Endothelial cell of umbilical vein (primary cell): ENCODE results near the gene PSMB7. TPM values are rescaled to one million over a fixed set of nuclear protein-coding genes. Genes with fewer than 3 reads are reported as not detected.

Experiments
- BruUV-seq: library from RNA; stranded (reverse); fragments of 400-500 nt; replicated peaks from 2 replicates; lab custom pipeline; 2021; lab: Mats Ljungman, UMichigan
- CTCF ChIA-PET: fragments of 300-600, 350-600 bp; sonication (Branson Sonifier 250); formaldehyde crosslinking; loops from one replicate; lab custom pipeline; 2021; ENCODE audit warnings: antibody characterized with exemption, inconsistent platforms; lab: Charles Lee
- POLR2A ChIA-PET: fragments of 300-600, 350-600 bp; sonication (Branson Sonifier 250); formaldehyde crosslinking; loops from one replicate; lab custom pipeline; 2021; ENCODE audit warnings: antibody characterized with exemption, inconsistent platforms; lab: Charles Lee
- DNase-seq: peaks from one replicate; pipeline ENCODE4 v3.0.0-alpha.2; 2011; ENCODE audit warnings: low read depth, low spot score
- FAIRE-seq: peaks from 2 replicates; lab custom pipeline; 2011; peaks lifted over from hg19 to GRCh38; lab: Jason Lieb, UNC
- H2AFZ ChIP-seq: 2 replicates; pipeline ENCODE4 v1.6.0; 2012; ENCODE audit warnings: low read depth, low read length, control low read depth, inconsistent platforms
- H3K27ac ChIP-seq: 2 replicates; pipeline ENCODE4 v1.5.1; 2011; ENCODE audit warnings: low read depth, mild to moderate bottlenecking, control low read depth, low read length, moderate library complexity; ENCODE audit not compliant: insufficient read depth
- H3K27me3 ChIP-seq, 2 experiments: 2 replicates each; pipeline versions ENCODE4 v1.6.0 to v1.6.1; 2011; ENCODE audit warnings: low read length in 2 of 2, mixed read lengths in 1 of 2; ENCODE audit not compliant: control insufficient read depth in 2 of 2, insufficient read depth in 2 of 2
- H3K36me3 ChIP-seq, 2 experiments: 2 replicates in 1 of 2; 3 replicates in 1 of 2; pipeline ENCODE4 v1.5.1; 2011; ENCODE audit warnings: low read length in 2 of 2, mild to moderate bottlenecking in 1 of 2, moderate library complexity in 1 of 2; ENCODE audit not compliant: control insufficient read depth in 2 of 2, insufficient read depth in 2 of 2; ENCODE audit errors: extremely low read depth in 1 of 2
- H3K4me1 ChIP-seq: 3 replicates; pipeline ENCODE4 v1.5.1; 2011; ENCODE audit warnings: mild to moderate bottlenecking, low read length; ENCODE audit not compliant: control insufficient read depth, insufficient read depth; ENCODE audit errors: extremely low read depth
- H3K4me2 ChIP-seq: 2 replicates; pipeline ENCODE4 v1.6.1; 2011; ENCODE audit warnings: low read length, control low read depth, mixed read lengths; ENCODE audit not compliant: insufficient read depth
- H3K4me3 ChIP-seq, 3 experiments: fragments of 200-600 bp in 1 of 3; sonication (generic), shearing (Covaris generic) in 1 of 3; replicated peaks in 1 of 3; 2 replicates each; pipeline ENCODE4 v1.5.1; 2011 to 2016; ENCODE audit warnings: control low read depth in 3 of 3, low read length in 3 of 3, mild to moderate bottlenecking in 2 of 3, inconsistent platforms in 1 of 3, low read depth in 1 of 3, moderate library complexity in 1 of 3; ENCODE audit not compliant: insufficient read depth in 1 of 3
- H3K79me2 ChIP-seq: 2 replicates; pipeline ENCODE4 v1.6.0; 2012; ENCODE audit warnings: low read length, inconsistent platforms; ENCODE audit not compliant: control insufficient read depth, insufficient read depth
- H3K9ac ChIP-seq: replicated peaks from 2 replicates; pipeline ENCODE3; 2011; ENCODE audit warnings: low read length, control low read depth; ENCODE audit not compliant: insufficient read depth; ENCODE audit errors: extremely low read depth
- H3K9me1 ChIP-seq: replicated peaks from 3 replicates; pipeline ENCODE4 v1.6.0; 2011; ENCODE audit warnings: mild to moderate bottlenecking, low read length; ENCODE audit not compliant: control insufficient read depth, insufficient read depth; ENCODE audit errors: extremely low read depth
- H3K9me3 ChIP-seq: replicated peaks from 2 replicates; pipeline ENCODE4 v1.5.1; 2012; ENCODE audit warnings: low read length, inconsistent platforms; ENCODE audit not compliant: control insufficient read depth, insufficient read depth
- H4K20me1 ChIP-seq: replicated peaks from 2 replicates; pipeline ENCODE3; 2011; ENCODE audit warnings: mild to moderate bottlenecking, low read length; ENCODE audit not compliant: control insufficient read depth, insufficient read depth; ENCODE audit errors: extremely low read depth
- CTCF ChIP-seq, 2 donors: IDR thresholded peaks; 1 replicate in 1 of 2; 2 replicates in 1 of 2; pipeline ENCODE4 v1.5.1; 2011; ENCODE audit warnings: low read length in 2 of 2, mild to moderate bottlenecking in 2 of 2, moderate library complexity in 2 of 2, control low read depth in 1 of 2, inconsistent platforms in 1 of 2, low read depth in 1 of 2; ENCODE audit not compliant: insufficient read depth in 1 of 2; ENCODE audit errors: extremely low read depth in 1 of 2
- FOS ChIP-seq: IDR thresholded peaks from 2 replicates; pipeline ENCODE4 v1.6.1; 2011; ENCODE audit warnings: mild to moderate bottlenecking, low read length, moderate library complexity, borderline replicate concordance; ENCODE audit not compliant: insufficient read depth
- JUN ChIP-seq: IDR thresholded peaks from 2 replicates; pipeline ENCODE4 v1.6.1; 2011; ENCODE audit warnings: borderline replicate concordance, low read depth; ENCODE audit not compliant: insufficient read length, insufficient read depth
- MAX ChIP-seq: IDR thresholded peaks from 2 replicates; pipeline ENCODE4 v1.6.1; 2011; ENCODE audit not compliant: insufficient read depth, insufficient read length
- MYC ChIP-seq: IDR thresholded peaks from one replicate; pipeline ENCODE4 v1.6.1; 2011; ENCODE audit warnings: mild to moderate bottlenecking, low read depth, low read length
- POLR2A ChIP-seq: IDR thresholded peaks from 2 replicates; pipeline ENCODE4 v1.6.1; 2012; ENCODE audit warnings: low read depth, mild to moderate bottlenecking, control low read depth, low read length
- POLR2AphosphoS5 ChIP-seq: IDR thresholded peaks from 2 replicates; pipeline ENCODE4 v1.6.1; 2012; ENCODE audit warnings: low read depth, mild to moderate bottlenecking, control low read depth, low read length, moderate library complexity; ENCODE audit not compliant: insufficient read depth
- dilution Hi-C: fragments of 300-500 bp; cut with MboI; formaldehyde crosslinking; loops from one replicate; pipeline ENCODE4 v1.15.0; 2019; ENCODE audit warnings: low sequenced_read_pairs; ENCODE audit not compliant: extremely low pct_ligation_motif_present
- intact Hi-C: fragments of 100-400 bp; cut with micrococcal nuclease; formaldehyde crosslinking; loops from one replicate; pipeline ENCODE4 v1.10.0; 2022
- polyA plus RNA-seq, 4 experiments: library from polyadenylated mRNA; depleted of rRNA in 3 of 4; stranded (reverse) in 3 of 4; unstranded in 1 of 4; fragments of >200 nt; gene quantifications; 2 replicates each; pipeline versions ENCODE4 v1.2.1 to v1.2.3, GENCODE V29; 2011 to 2012; ENCODE audit warnings: missing spikeins in 1 of 4
- total RNA-seq: library from RNA; stranded (reverse); gene quantifications from 2 replicates; pipeline ENCODE4 v1.2.3, GENCODE V29; 2021

PSMB7 gene
- total and polyA plus RNA-seq, 2 donors (not counting 3 experiments of a cell fraction or from before 2014, with no cell fraction given): 227 to 366 TPM

DNA sequence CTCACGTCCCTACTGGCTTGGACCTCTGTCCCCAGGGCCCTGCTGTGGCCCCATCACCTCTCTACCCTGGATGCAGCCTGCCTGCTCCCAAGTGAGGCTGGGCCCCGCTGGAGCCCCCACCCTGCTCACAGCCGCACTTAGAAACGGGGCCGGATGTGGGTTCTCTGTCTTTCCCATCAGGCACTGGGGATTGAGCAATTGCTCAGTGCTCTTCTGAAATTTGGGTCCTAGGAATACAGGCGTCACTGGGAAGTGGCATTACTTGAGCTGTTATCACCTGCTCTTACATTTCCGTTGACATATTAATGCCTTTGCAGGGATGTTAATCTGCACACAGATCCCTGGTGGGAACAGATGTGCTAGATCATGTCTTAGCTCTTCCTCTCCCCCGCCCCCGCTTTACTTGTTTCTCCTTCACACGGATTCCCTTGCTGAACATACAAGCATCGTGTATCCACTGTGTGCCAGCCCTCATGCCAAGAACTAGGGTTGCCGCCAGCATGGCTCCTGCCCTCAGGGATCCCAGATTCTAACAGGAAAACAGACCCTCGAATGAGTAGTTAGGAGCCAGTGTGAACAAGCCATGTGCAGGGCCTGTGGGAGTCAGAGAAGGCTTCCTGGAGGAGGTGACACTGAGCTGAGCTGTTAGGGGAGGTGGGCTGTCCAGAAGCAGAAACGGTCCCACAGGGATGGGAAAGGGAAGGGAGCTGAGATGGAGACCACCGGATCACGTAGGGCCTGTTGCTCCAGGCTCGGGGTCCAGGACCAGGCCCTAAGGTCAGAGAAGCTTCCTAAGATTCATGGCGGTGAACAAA, 92.4 kb downstream of the PSMB7 start:
- Histone ChIP-seq H3K4me2 (no peak overlapping the region), H3K4me3 (no peak overlapping the region), H3K27me3 (no peaks in the 10 kb centered on the region), H3K9ac (no peak overlapping the region), H3K79me2 (peaks cover 2% of the 10 kb centered on the region), H3K9me3 (no peaks in the 10 kb centered on the region), H3K27ac (no peak overlapping the region), H3K4me1 (no peaks in the 10 kb centered on the region), H3K9me1 (no peaks in the 10 kb centered on the region), H3K36me3 (peaks cover 11 to 51% of the 10 kb centered on the region in 2 experiments), H2AFZ (no peak overlapping the region), H4K20me1 (no peaks in the 10 kb centered on the region)
- FAIRE-seq: no peak
- TF ChIP-seq MAX (no peak), FOS (no peak), POLR2AphosphoS5 (no peak), JUN (no peak), CTCF (IDR thresholded peaks at IDR 0.05; ENCODE audit: extremely low read depth in 1 of 2, insufficient read depth in 1 of 2, low read depth in 1 of 2, low read length in 2 of 2) (no peak), MYC (no peak), POLR2A (no peak)
- no TSS peak for BruUV-seq
- intact Hi-C loops: loop anchor here (10.0 kb wide), 1 partner anchor 918 kb away; no protein-coding TSS in a partner anchor
- no peak for DNase-seq
- CTCF ChIA-PET: interaction anchor here (1.2 to 4.4 kb wide), 4 partner anchors 62 to 200 kb away, joined by 3 to 41 read pairs (median 20); no protein-coding TSS in a partner anchor
- dilution Hi-C loops: loop anchor here (25.0 kb wide), 1 partner anchor 111 kb away; no protein-coding TSS in a partner anchor
- POLR2A ChIA-PET: no interaction called here
